SK-N-SH treated with all-trans-retinoic acid at 6 μM for 48 hours (cell line): ENCODE measurements around the gene SMAP1.

Source experiments
- BACH2 ChIP-seq: fragments of 250-450 bp; sonication (Bioruptor Pico); IDR thresholded peaks from 2 replicates; pipeline ENCODE4 v1.9.0; 2021; ENCODE audit warnings: mild to moderate bottlenecking, borderline replicate concordance
- CSRNP3 ChIP-seq: fragments of 250-450 bp; sonication (Bioruptor Pico); IDR thresholded peaks from 2 replicates; pipeline ENCODE4 v1.5.1; 2021; ENCODE audit warnings: mild to moderate bottlenecking, moderate library complexity
- PATZ1 ChIP-seq: fragments of 250-450 bp; sonication (Bioruptor Pico); IDR thresholded peaks from 2 replicates; pipeline ENCODE4 v1.8.0; 2020; ENCODE audit warnings: mild to moderate bottlenecking, moderate library complexity, borderline replicate concordance
- ZC3H10 ChIP-seq: fragments of 250-450 bp; sonication (Bioruptor Pico); IDR thresholded peaks from 2 replicates; pipeline ENCODE4 v1.5.1; 2021; ENCODE audit warnings: mild to moderate bottlenecking, moderate library complexity

GRCh38 chr6:70763754-70764510, 96.2 kb downstream of the SMAP1 start:
- TF ChIP-seq BACH2 (CRISPR knock-in tag) (no peak), PATZ1 (CRISPR knock-in tag) (no peak), ZC3H10 (CRISPR knock-in tag) (no peak), CSRNP3 (CRISPR knock-in tag) (no peak)
